LoVo (cell line): ENCODE measurements around the gene SETDB1.

ENCODE experiments used
- DNase-seq: peaks from one replicate; pipeline ENCODE4 v3.0.0-alpha.2; 2016; ENCODE audit warnings: low spot score

Gene SETDB1

GRCh38 chr1:150931773-150932172, 5.6 kb downstream of the SETDB1 start:
- DNase-seq: no peak

GRCh38 chr1:150944856-150945255, 18.7 kb downstream of the SETDB1 start:
- no peak for DNase-seq

GRCh38 chr1:150954708-150955107, 28.5 kb downstream of the SETDB1 start:
- DNase-seq: no peak

GRCh38 chr1:150955280-150955679, 29.1 kb downstream of the SETDB1 start:
- DNase-seq: no peak

- no peak for DNase-seq
Observed at GRCh38 chr1:150957666-150958065, 31.5 kb downstream of the SETDB1 start.

GRCh38 chr1:150960646-150961045, 34.5 kb downstream of the SETDB1 start:
- DNase-seq: no peak

- no peak for DNase-seq
Observed at GRCh38 chr1:150961756-150962155, 35.6 kb downstream of the SETDB1 start.

GRCh38 chr1:150963321-150964163, 37.4 kb downstream of the SETDB1 start:
- DNase-seq: no peak

GRCh38 chr1:150964164-150964489, 38.0 kb downstream of the SETDB1 start:
- no peak for DNase-seq

GRCh38 chr1:150965605-150966004, 39.4 kb downstream of the SETDB1 start:
- DNase-seq: no peak

- DNase-seq: no peak
Observed at GRCh38 chr1:150966011-150966410, 39.8 kb downstream of the SETDB1 start.

GRCh38 chr1:150967936-150968335, 41.8 kb downstream of the SETDB1 start:
- no peak for DNase-seq

GRCh38 chr1:150968491-150968890, 42.3 kb downstream of the SETDB1 start:
- DNase-seq: no peak

- DNase-seq: no peak
Observed at GRCh38 chr1:150969626-150970025, 43.5 kb downstream of the SETDB1 start.

- DNase-seq: no peak
Observed at GRCh38 chr1:150970808-150971582, 44.8 kb downstream of the SETDB1 start.

- DNase-seq: no peak
Observed at GRCh38 chr1:150971583-150972416, 45.6 kb downstream of the SETDB1 start.

- no peak for DNase-seq
Observed at GRCh38 chr1:150972417-150972940, 46.3 kb downstream of the SETDB1 start.

GRCh38 chr1:150973258-150973835, 47.2 kb downstream of the SETDB1 start:
- DNase-seq: no peak

- peak; percentile 13 for DNase-seq
Observed at GRCh38 chr1:150973836-150974579, 47.8 kb downstream of the SETDB1 start.

- peak; percentile 69 for DNase-seq
Observed at GRCh38 chr1:150974580-150975478, 48.7 kb downstream of the SETDB1 start, which contains the start of gene CERS2. CERS2 (minus strand) TSS chr1:150974835; CDS start chr1:150969090, 5,745 bp downstream.
